Activated CD4-positive, alpha-beta memory T cell treated with anti-CD3 and anti-CD28 coated beads for 36 hours (primary cell): ENCODE results near the gene CRLF3. TPM values are rescaled to one million over a fixed set of nuclear protein-coding genes. Genes with fewer than 3 reads are reported as not detected.

Source experiments
- CTCF ChIA-PET: fragments of 350-600 bp; sonication (Branson Sonifier 250); formaldehyde crosslinking; loops from one replicate; lab custom pipeline; 2021; ENCODE audit warnings: antibody characterized with exemption, inconsistent platforms; lab: Charles Lee
- POLR2A ChIA-PET: fragments of 350-600 bp; sonication (Branson Sonifier 250); formaldehyde crosslinking; loops from one replicate; lab custom pipeline; 2021; ENCODE audit warnings: antibody characterized with exemption; lab: Charles Lee
- DNase-seq: peaks from one replicate; pipeline ENCODE4 v3.0.0-alpha.2; 2020
- H3K27ac Mint-ChIP-seq: one replicate; pipeline ENCODE4 v1.8.0; 2021; ENCODE audit warnings: mixed read lengths
- H3K27me3 Mint-ChIP-seq: one replicate; pipeline ENCODE4 v1.8.0; 2021; ENCODE audit warnings: mixed read lengths
- H3K36me3 Mint-ChIP-seq: one replicate; pipeline ENCODE4 v1.8.0; 2021; ENCODE audit warnings: mixed read lengths
- H3K4me1 Mint-ChIP-seq: one replicate; pipeline ENCODE4 v1.8.0; 2021; ENCODE audit warnings: low read depth, mixed read lengths
- H3K4me3 Mint-ChIP-seq: one replicate; pipeline ENCODE4 v1.8.0; 2021; ENCODE audit warnings: mild to moderate bottlenecking, mixed read lengths
- H3K9me3 Mint-ChIP-seq: one replicate; pipeline ENCODE4 v1.8.0; 2021; ENCODE audit warnings: mixed read lengths
- intact Hi-C: fragments of 100-400 bp; cut with micrococcal nuclease; formaldehyde crosslinking; loops from one replicate; pipeline ENCODE4 v1.15.1; 2023
- total RNA-seq, 2 experiments: library from RNA; stranded (reverse); gene quantifications; one replicate each; pipeline ENCODE4 v1.2.3, GENCODE V29; 2021

The CRLF3 gene, protein sequence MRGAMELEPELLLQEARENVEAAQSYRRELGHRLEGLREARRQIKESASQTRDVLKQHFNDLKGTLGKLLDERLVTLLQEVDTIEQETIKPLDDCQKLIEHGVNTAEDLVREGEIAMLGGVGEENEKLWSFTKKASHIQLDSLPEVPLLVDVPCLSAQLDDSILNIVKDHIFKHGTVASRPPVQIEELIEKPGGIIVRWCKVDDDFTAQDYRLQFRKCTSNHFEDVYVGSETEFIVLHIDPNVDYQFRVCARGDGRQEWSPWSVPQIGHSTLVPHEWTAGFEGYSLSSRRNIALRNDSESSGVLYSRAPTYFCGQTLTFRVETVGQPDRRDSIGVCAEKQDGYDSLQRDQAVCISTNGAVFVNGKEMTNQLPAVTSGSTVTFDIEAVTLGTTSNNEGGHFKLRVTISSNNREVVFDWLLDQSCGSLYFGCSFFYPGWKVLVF
- 10 to 100 TPM; 48.1 to 48.5 TPM for total RNA-seq

DNA sequence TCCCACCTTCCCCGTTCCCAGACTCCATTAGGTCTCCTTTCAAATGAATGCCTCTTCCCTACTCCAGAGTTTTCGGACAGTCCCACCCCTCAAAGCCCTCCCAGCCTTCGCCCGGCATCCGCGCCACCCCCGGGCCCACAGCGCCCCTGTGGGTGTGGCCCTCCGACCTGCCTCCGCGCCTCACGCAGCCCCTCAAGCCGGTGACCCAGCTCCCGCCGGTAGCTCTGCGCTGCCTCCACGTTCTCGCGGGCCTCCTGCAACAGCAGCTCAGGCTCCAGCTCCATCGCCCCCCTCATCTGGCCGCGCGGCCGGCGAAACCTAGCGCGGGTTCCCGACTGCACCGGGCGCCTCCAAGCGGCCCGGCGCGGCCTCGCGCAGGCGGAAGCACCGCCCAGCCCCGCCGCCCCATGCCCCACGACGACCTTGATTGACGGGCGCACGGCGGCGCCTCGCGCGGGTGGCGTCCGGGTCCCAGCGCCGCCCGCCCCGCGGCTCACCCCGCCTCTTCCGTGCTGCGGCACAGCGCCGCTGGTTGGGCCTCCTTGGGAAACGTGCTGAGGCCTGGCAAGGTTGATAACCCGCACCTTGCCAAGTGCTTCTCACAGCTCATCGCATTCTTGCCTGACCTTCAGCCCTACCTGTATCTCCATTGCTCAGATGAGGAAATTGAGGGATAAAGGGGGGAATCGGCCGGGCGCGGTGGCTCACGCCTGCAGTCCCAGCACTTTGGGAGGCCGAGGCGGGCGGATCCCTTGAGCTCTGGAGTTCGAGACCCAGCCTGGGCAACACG is at the start of gene CRLF3:
Gene CRLF3, minus strand, starts transcription at position 337 of the 790 bp plus-strand sequence. Its CDS starts 41 bp downstream, at position 296.
- peak within 1 kb of the TSS; percentile 86 for H3K27ac Mint-ChIP-seq
- H3K4me1 Mint-ChIP-seq = peaks cover 38% of the 10 kb centered on the region
- DNase-seq = peak; percentile 94
- no peaks in the 10 kb centered on the region for H3K9me3 Mint-ChIP-seq
- no peaks in the 10 kb centered on the region for H3K27me3 Mint-ChIP-seq
- peak within 1 kb of the TSS; percentile 91 for H3K4me3 Mint-ChIP-seq
- ChIA-PET POLR2A (interaction anchor here (0.6 to 4.3 kb wide), 12 partner anchors 9 to 1318 kb away, joined by 3 to 23 read pairs (median 4); partner anchors contain the start of genes RHOT1 and RNF135), CTCF (interaction anchor here (0.6 to 8.7 kb wide), 12 partner anchors 9 to 952 kb away, joined by 3 to 104 read pairs (median 7); partner anchors contain the start of genes GOSR1 and TEFM)
- H3K36me3 Mint-ChIP-seq = peaks cover 5% of the 10 kb centered on the region
- intact Hi-C loops = loop anchor here (1.0 to 5.0 kb wide), 5 partner anchors 12 to 498 kb away; partner anchors contain the start of genes EVI2A and GOSR1

DNA sequence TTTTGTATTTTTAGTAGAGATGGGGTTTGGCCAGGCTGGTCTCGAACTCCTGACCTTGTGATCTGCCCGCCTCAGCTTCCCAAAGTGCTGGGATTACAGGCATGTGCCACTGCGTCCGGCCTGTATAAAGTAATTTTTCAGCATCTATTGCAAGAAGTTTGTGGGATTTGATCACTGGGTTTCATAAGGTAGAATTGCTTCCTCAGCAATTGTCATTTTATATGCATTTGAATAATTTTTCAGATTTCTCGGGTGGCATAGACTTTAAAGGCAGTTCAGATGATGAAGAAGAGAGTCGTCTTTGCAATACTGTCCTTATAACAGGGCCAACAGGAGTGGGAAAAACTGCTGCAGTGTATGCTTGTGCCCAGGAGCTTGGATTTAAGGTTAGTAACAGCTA is 44.5 kb upstream of the CRLF3 start:
- POLR2A ChIA-PET = no interaction called here
- no peak overlapping the region for H3K27ac Mint-ChIP-seq
- CTCF ChIA-PET = no interaction called here
- DNase-seq = no peak
- H3K9me3 Mint-ChIP-seq = no peaks in the 10 kb centered on the region
- no peak overlapping the region for H3K4me3 Mint-ChIP-seq
- H3K27me3 Mint-ChIP-seq = no peaks in the 10 kb centered on the region
- peaks cover 40% of the 10 kb centered on the region for H3K36me3 Mint-ChIP-seq
- H3K4me1 Mint-ChIP-seq = no peaks in the 10 kb centered on the region
- intact Hi-C loops = no loop called here

DNA sequence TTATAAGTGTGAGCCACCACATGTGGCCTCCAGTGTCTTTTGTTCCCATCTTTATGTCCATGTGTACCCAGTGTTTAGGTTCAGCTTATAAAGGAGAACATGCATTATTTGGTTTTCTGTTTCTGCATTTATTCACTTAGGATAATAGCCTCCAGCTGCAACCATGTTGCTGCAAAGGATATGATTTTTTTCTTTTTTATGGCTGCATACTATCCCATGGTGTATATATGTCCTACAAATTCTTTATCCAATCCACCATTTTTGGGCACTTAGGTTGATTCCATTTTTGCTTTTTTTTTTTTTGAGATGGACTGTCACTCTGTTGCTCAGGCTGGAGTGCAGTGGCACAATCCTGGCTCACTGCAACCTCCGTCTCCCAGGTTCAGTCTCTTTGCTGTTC is 40.1 kb upstream of the CRLF3 start:
- ChIA-PET CTCF (no interaction called here), POLR2A (no interaction called here)
- no peaks in the 10 kb centered on the region for H3K4me1 Mint-ChIP-seq
- no peak for DNase-seq
- H3K4me3 Mint-ChIP-seq = no peak overlapping the region
- H3K9me3 Mint-ChIP-seq = no peaks in the 10 kb centered on the region
- peaks cover 34% of the 10 kb centered on the region for H3K36me3 Mint-ChIP-seq
- no peak overlapping the region for H3K27ac Mint-ChIP-seq
- intact Hi-C loops = no loop called here
- H3K27me3 Mint-ChIP-seq = no peaks in the 10 kb centered on the region

DNA sequence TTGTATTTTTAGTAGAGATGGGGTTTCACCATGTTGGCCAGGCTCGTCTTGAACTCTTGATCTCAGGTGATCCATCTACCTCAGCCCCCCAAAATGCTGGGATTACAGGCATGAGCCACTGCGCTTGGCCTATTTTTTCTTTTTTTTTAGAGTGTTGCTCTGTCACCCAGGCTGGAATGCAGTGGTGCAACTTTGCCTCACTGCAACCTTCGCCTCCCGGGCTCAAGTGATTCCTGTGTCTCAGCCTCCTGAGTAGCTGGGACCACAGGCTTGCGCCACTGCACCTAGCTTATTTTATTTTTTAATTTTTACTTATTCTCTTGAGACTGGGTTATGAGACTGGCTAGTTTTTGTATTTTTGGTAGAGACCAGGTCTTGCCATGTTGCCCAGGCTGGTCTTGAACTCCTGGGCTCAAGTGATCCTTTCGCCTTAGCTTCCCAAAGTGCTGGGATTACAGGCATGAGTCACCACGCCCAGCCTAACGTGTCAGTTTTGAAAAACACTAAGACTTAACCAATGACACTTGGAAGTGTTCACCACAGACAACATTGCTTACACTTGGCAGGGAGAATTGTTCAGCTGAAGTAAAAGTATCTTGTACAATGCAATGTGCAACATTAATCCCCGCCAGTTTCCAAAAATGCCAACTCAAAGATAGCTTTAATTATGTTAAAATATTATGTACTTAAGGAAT is 34.2 kb upstream of the CRLF3 start:
- DNase-seq = no peak
- ChIA-PET CTCF (interaction anchor here (1.4 kb wide), 1 partner anchor 358 kb away, joined by 3 read pairs; no protein-coding TSS in a partner anchor), POLR2A (no interaction called here)
- Mint-ChIP-seq H3K4me1 (no peaks in the 10 kb centered on the region), H3K9me3 (no peaks in the 10 kb centered on the region), H3K27me3 (no peaks in the 10 kb centered on the region), H3K36me3 (peaks cover 20% of the 10 kb centered on the region), H3K27ac (no peak overlapping the region), H3K4me3 (no peak overlapping the region)
- intact Hi-C loops = no loop called here

DNA sequence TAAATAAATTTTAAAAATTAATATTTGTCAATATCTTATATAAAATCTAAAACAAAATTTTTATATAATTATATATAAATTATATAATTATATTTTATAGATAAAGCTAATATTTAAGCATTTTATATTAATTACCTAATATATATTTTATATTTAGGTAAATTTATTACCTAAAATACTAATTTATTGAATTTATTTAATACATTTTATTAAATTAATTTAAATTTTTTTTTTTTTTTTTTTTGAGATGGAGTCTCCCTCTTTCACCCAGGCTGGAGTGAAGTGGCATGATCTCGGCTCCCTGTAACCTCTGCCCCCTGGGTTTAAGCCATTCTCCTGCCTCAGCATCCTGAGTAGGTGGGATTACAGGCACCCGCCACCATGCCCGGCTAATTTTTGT is 29.7 kb upstream of the CRLF3 start:
- H3K4me1 Mint-ChIP-seq = no peaks in the 10 kb centered on the region
- peaks cover 29% of the 10 kb centered on the region for H3K36me3 Mint-ChIP-seq
- intact Hi-C loops = no loop called here
- H3K4me3 Mint-ChIP-seq = no peak overlapping the region
- no peak for DNase-seq
- no peaks in the 10 kb centered on the region for H3K9me3 Mint-ChIP-seq
- no peak overlapping the region for H3K27ac Mint-ChIP-seq
- POLR2A ChIA-PET = no interaction called here
- no peaks in the 10 kb centered on the region for H3K27me3 Mint-ChIP-seq
- CTCF ChIA-PET = no interaction called here

DNA sequence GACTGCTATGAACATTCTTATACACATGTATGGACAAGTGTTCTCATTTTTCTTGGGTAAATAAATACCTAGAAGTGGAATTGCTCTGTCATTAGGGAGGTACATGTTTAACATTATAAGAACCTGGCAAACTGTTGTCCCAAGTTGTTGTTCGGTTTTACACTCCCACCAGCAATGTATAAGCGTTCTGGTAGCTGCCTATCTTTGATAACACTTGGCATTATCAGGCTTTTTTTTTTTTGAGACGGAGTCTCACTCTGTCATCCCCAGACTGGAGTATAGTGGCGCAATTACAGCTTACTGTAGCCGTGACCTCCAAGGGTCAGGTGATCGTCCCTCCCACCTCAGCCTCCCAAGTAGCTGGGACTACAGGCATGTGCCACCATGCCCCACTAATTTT is 23.5 kb upstream of the CRLF3 start:
- intact Hi-C loops = no loop called here
- Mint-ChIP-seq H3K27ac (no peak overlapping the region), H3K4me1 (no peaks in the 10 kb centered on the region), H3K4me3 (no peak overlapping the region), H3K9me3 (no peaks in the 10 kb centered on the region), H3K27me3 (no peaks in the 10 kb centered on the region), H3K36me3 (peaks cover 23% of the 10 kb centered on the region)
- ChIA-PET POLR2A (no interaction called here), CTCF (no interaction called here)
- DNase-seq = no peak

DNA sequence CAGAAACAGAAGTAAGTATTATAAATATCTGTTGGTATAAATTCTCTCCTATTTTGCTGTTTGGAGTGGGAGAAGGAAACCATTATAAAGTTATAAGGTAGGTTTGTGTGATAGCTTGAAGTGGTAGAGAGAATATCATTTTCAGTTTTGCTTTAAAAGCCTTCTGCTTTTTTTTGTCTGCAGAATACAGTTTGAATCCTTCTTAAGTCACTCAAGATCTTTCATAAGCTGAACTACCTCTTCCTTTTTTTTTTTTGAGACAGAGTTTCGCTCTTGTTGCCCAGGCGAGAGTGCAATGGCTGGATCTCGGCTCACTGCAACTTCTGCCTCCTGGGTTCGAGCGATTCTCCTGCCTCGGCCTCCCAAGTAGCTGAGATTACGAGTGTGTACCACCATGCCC is 16.3 kb upstream of the CRLF3 start:
- no peaks in the 10 kb centered on the region for H3K4me1 Mint-ChIP-seq
- intact Hi-C loops = no loop called here
- H3K36me3 Mint-ChIP-seq = peaks cover 35% of the 10 kb centered on the region
- H3K27me3 Mint-ChIP-seq = no peaks in the 10 kb centered on the region
- no peak overlapping the region for H3K4me3 Mint-ChIP-seq
- no peak overlapping the region for H3K27ac Mint-ChIP-seq
- H3K9me3 Mint-ChIP-seq = no peaks in the 10 kb centered on the region
- POLR2A ChIA-PET = no interaction called here
- CTCF ChIA-PET = interaction anchor here (0.7 kb wide), 1 partner anchor 37 kb away, joined by 3 read pairs; no protein-coding TSS in a partner anchor
- no peak for DNase-seq

DNA sequence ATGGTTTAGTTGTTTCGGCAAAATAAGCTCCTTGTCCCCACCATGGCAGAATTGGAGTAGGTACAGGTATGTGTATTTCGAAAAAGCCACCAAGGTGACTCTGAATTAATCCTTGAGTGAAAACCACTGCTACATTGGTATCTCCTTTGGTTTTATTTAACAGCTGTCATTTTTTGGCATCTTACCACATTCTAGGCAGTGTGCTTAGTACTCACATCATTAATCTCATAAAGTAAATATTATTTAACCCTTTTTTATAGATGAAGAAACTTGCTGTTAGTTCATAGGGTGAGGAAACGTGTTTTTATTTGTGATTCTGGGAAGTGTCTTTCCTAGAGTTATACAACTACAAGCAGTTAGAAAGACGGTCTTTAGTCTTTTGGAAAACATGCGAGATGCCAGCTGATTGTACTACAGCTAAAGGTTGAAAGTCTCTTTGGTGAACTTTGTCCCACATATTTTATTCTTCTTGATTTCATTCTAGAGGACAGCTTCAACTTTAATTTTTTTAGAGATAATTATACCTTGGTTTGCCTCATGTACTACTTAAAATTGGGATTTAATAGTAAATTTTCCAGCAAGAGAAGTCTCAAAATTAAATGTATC is 13.8 kb upstream of the CRLF3 start:
- Mint-ChIP-seq H3K27ac (no peak overlapping the region), H3K4me3 (no peak overlapping the region), H3K27me3 (no peaks in the 10 kb centered on the region), H3K9me3 (no peaks in the 10 kb centered on the region), H3K36me3 (peaks cover 45% of the 10 kb centered on the region), H3K4me1 (peaks cover 2% of the 10 kb centered on the region)
- CTCF ChIA-PET = no interaction called here
- DNase-seq = no peak
- intact Hi-C loops = no loop called here
- POLR2A ChIA-PET = no interaction called here

DNA sequence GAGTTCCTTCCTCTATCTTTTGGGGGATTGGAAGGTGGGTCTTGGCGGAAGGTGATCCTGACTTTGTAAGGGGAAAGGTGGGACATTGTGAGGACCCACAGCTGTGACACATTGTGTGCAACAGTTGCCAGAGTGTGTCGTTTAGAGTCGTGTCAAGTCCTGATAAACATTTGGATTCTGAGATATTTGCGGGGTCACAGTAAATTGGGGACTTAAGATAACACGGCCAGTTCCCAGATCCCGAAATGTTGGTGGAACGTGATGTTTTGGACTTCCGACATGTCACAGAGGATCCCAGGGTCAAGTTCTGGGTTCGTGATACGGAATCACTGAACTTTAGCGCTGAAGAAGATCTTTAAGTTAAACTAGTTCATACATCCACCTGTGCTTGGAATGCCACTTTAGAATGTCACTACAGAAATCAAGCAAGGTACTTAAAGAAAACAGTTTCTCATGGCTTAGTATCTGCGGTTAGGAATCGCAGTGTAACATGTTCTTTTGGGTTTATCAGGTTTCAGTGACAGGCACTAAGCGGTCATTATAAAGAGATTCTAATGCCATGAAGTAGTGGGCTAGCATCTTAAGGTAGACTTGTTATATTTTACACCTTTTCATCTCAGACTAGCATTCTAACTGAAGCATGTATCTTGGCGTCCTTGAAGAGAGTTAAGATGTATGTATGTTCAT is 8.1 kb upstream of the CRLF3 start:
- Mint-ChIP-seq H3K27ac (peak overlapping the region; percentile 86), H3K27me3 (no peaks in the 10 kb centered on the region), H3K4me1 (peaks cover 21% of the 10 kb centered on the region), H3K9me3 (no peaks in the 10 kb centered on the region), H3K4me3 (peak overlapping the region; percentile 99), H3K36me3 (peaks cover 31% of the 10 kb centered on the region)
- POLR2A ChIA-PET = interaction anchor here (0.7 kb wide), 1 partner anchor 9 kb away, joined by 5 read pairs; the partner anchor contains the start of gene CRLF3
- intact Hi-C loops = loop anchor here (5.0 kb wide), 1 partner anchor 75 kb away; the partner anchor contains the start of gene TEFM
- no peak for DNase-seq
- CTCF ChIA-PET = interaction anchor here (0.6 kb wide), 2 partner anchors 128 to 545 kb away, joined by 3 read pairs; no protein-coding TSS in a partner anchor

DNA sequence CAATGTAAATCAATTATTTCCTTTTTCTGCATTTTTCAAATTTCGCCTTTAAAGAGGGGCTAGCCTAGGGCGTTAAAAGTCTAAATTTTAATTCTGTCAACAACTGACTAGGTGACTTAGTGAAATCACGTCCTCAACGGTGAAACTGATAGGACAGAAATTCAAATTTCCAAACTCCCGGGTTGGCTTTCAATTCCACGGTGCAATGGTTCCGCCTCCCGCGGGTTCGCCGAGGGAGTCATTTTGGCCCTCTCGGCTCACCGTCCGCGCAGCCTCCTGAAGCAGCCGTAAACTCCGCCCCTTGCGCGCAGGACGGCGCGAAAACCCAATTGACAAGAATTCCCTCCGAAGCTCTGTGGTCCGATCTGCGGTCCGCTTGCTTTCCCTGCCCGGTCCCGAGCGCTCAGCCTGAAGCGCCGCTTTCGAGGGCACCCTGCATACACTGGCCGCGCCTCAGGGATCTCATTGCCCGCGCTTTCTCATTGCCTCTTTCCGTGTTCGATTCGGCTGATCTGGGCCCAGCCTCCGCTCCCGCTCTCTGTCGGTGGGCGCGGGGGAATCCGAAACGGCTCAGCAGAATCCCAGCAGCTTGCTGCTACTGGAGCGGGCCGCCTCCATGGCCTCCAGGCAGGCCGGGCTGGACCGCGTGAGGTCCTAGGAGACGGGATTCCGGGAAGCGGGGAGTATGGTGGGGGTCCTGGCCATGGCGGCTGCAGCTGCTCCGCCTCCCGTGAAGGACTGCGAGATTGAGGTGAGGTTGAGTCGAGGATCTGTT is 7.4 kb upstream of the CRLF3 start, which contains the start of gene ATAD5:
Gene ATAD5, plus strand, starts transcription at position 304 of the 775 bp plus-strand sequence. Its CDS starts 382 bp downstream, at position 686.
- CTCF ChIA-PET = interaction anchor here (0.6 to 1.0 kb wide), 3 partner anchors 22 to 546 kb away, joined by 3 read pairs; no protein-coding TSS in a partner anchor

More for the DNA sequence above, 7.4 kb upstream of the CRLF3 start, which contains the start of gene ATAD5:
- intact Hi-C loops = loop anchor here (5.0 kb wide), 1 partner anchor 75 kb away; the partner anchor contains the start of gene TEFM
- DNase-seq = peak; percentile 94
- peak within 1 kb of the TSS; percentile 86 for H3K27ac Mint-ChIP-seq
- peaks cover 27% of the 10 kb centered on the region for H3K36me3 Mint-ChIP-seq
- POLR2A ChIA-PET = interaction anchor here (0.6 kb wide), 1 partner anchor 80 kb away, joined by 3 read pairs; no protein-coding TSS in a partner anchor
- H3K27me3 Mint-ChIP-seq = no peaks in the 10 kb centered on the region
- peaks cover 24% of the 10 kb centered on the region for H3K4me1 Mint-ChIP-seq
- peak within 1 kb of the TSS; percentile 99 for H3K4me3 Mint-ChIP-seq
- H3K9me3 Mint-ChIP-seq = no peaks in the 10 kb centered on the region
